Activated T-helper 2 cell treated with anti-CD3 and anti-CD28 coated beads, Interferon-gamma antibody, Interleukin-2, Interleukin-4, amounts not matched to agents 10 μg/mL and 5 μg/mL and 100 μg/mL, durations not matched to agents 14 hours and 24 hours and 36 hours (primary cell): ENCODE data around the gene SMKR1. TPM values are rescaled to one million over a fixed set of nuclear protein-coding genes. Genes with fewer than 3 reads are reported as not detected.

Experiments used
- DNase-seq: peaks from one replicate; pipeline ENCODE4 v3.0.0; 2021; ENCODE audit warnings: low spot score
- H3K27ac Mint-ChIP-seq: one replicate; pipeline ENCODE4 v1.8.0; 2021; ENCODE audit warnings: mixed read lengths
- H3K27me3 Mint-ChIP-seq: one replicate; pipeline ENCODE4 v1.8.0; 2021; ENCODE audit warnings: low read depth, mixed read lengths
- H3K36me3 Mint-ChIP-seq: one replicate; pipeline ENCODE4 v1.8.0; 2021; ENCODE audit warnings: low read depth, mixed read lengths
- H3K4me1 Mint-ChIP-seq: one replicate; pipeline ENCODE4 v1.8.0; 2021; ENCODE audit warnings: low read depth, mixed read lengths
- H3K4me3 Mint-ChIP-seq: one replicate; pipeline ENCODE4 v1.8.0; 2021; ENCODE audit warnings: low read depth, mild to moderate bottlenecking, moderate library complexity, mixed read lengths
- H3K9me3 Mint-ChIP-seq: one replicate; pipeline ENCODE4 v1.8.0; 2021; ENCODE audit warnings: mixed read lengths
- intact Hi-C: fragments of 100-400 bp; cut with micrococcal nuclease; formaldehyde crosslinking; loops from one replicate; pipeline ENCODE4 v1.15.1; 2023
- total RNA-seq: library from RNA; stranded (reverse); gene quantifications from 2 replicates; pipeline ENCODE4 v1.2.3, GENCODE V29; 2022

The SMKR1 gene
- total RNA-seq, 1 donor from 2014 or later, result 4.7 TPM

DNA sequence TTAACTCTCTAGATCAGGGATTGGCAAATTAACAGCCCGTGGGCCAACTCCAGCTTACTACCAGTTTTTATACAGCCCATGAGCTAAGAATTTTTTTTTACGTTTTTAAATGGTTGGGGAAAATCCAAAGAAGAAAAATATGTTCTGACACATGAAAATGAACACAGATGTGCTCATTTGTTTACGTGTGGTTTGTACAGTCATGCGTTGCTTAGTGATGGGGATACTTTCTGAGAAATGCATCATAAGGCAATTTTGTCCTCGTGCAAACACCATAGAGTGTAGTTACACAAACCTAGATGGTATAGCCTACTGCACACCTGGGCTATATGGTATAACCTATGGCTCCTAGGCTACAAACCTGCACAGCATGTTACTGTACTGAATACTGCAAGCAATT is 8.3 kb upstream of the SMKR1 start:
- peak overlapping the region; percentile 72 for H3K27ac Mint-ChIP-seq
- DNase-seq, result peak; percentile 16
- no peaks in the 10 kb centered on the region for H3K27me3 Mint-ChIP-seq
- H3K9me3 Mint-ChIP-seq, result no peaks in the 10 kb centered on the region
- H3K4me1 Mint-ChIP-seq, result peaks cover 44% of the 10 kb centered on the region
- intact Hi-C loops, result loop anchor here (2.0 kb wide), 1 partner anchor 55 kb away; no protein-coding TSS in a partner anchor
- no peak overlapping the region for H3K4me3 Mint-ChIP-seq
- H3K36me3 Mint-ChIP-seq, result peaks cover 33% of the 10 kb centered on the region

GRCh38 chr7:129495987-129496386 is 6.3 kb upstream of the SMKR1 start:
- Mint-ChIP-seq H3K4me1 (peaks cover 49% of the 10 kb centered on the region), H3K27me3 (no peaks in the 10 kb centered on the region), H3K36me3 (peaks cover 19% of the 10 kb centered on the region), H3K9me3 (no peaks in the 10 kb centered on the region), H3K27ac (peak overlapping the region; percentile 59), H3K4me3 (no peak overlapping the region)
- intact Hi-C loops, result loop anchor here (2.0 kb wide), 2 partner anchors 57 to 115 kb away; partner anchors contain the start of gene NRF1
- DNase-seq, result peak; percentile 25

DNA sequence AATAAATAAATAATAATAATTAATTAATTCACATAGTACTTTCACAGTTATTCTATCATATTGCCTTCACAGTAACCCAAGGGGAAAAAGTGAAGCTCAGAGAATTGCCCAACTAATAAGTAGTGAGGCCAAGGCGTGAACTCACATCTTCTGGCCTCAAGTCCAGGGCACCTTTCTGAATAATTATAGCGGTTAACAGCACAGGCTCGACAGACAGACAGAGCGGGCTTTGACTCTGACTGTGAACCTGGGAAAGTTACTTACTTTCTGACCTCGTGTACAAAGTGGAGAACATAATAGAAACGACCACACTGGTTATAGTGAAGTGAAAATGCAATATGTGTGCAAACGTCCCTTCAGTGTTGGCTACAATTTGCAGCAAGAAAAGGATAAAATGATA is 5.7 kb upstream of the SMKR1 start:
- no peak for DNase-seq
- intact Hi-C loops, result loop anchor here (2.0 kb wide), 1 partner anchor 114 kb away; the partner anchor contains the start of gene NRF1
- Mint-ChIP-seq H3K4me1 (peaks cover 55% of the 10 kb centered on the region), H3K4me3 (no peak overlapping the region), H3K27ac (peak overlapping the region; percentile 82), H3K36me3 (peaks cover 13% of the 10 kb centered on the region), H3K27me3 (no peaks in the 10 kb centered on the region), H3K9me3 (no peaks in the 10 kb centered on the region)

- Mint-ChIP-seq H3K4me1 (peaks cover 53% of the 10 kb centered on the region), H3K27ac (peak overlapping the region; percentile 82), H3K27me3 (no peaks in the 10 kb centered on the region), H3K36me3 (peaks cover 10% of the 10 kb centered on the region), H3K4me3 (no peak overlapping the region), H3K9me3 (no peaks in the 10 kb centered on the region)
- DNase-seq, result no peak
- intact Hi-C loops, result loop anchor here (2.0 kb wide), 1 partner anchor 114 kb away; the partner anchor contains the start of gene NRF1
Measured at GRCh38 chr7:129497156-129497555, 5.2 kb upstream of the SMKR1 start.

DNA sequence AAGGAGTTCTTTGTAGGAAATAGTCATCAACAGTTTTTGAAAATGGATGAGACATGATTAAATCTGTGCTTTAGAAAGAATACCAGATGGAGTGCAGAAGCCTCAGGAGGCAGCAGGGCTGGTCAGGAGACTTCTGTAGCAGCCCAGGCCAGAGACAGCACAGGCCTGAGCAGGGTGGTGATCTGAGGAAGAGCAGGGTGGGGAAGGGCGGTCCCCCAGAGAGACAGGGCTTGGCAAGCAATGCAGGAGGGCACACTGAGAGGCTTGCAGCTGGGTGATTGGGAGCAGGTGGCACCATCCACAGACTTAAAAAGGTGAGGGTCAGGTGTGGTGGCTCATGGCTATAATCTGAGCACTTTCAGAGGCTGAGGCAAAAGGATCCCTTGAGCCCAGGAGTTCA is 4.3 kb upstream of the SMKR1 start:
- Mint-ChIP-seq H3K4me3 (no peak overlapping the region), H3K27ac (peak overlapping the region; percentile 21), H3K9me3 (no peaks in the 10 kb centered on the region), H3K27me3 (no peaks in the 10 kb centered on the region), H3K36me3 (peaks cover 3% of the 10 kb centered on the region), H3K4me1 (peaks cover 45% of the 10 kb centered on the region)
- no peak for DNase-seq
- intact Hi-C loops, result no loop called here

DNA sequence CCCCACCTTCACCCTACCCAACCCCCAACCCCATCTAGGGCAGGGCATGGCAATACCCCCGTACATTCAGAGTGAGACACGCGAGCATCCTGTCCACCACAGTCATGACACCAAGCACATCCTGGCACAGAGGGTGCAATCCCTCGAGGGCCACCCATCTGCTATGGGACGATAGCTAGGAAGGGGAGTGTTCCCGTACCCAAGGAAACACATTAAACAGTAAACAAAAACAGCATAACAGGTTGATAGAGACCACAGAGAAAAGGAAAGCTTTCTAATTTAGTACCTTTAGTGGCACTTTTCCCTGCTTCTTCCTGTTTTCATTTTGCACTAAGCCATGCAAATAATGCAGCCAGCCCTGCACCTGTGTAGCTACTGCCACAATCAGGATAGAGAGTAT is 2.3 kb upstream of the SMKR1 start:
- Mint-ChIP-seq H3K36me3 (no peaks in the 10 kb centered on the region), H3K4me1 (peaks cover 38% of the 10 kb centered on the region), H3K27ac (no peak overlapping the region), H3K4me3 (no peak overlapping the region), H3K9me3 (no peaks in the 10 kb centered on the region), H3K27me3 (peaks cover 4% of the 10 kb centered on the region)
- DNase-seq, result no peak
- intact Hi-C loops, result no loop called here

- H3K36me3 Mint-ChIP-seq, result no peaks in the 10 kb centered on the region
- H3K4me1 Mint-ChIP-seq, result peaks cover 18% of the 10 kb centered on the region
- intact Hi-C loops, result loop anchor here (2.0 kb wide), 2 partner anchors 28 to 104 kb away; no protein-coding TSS in a partner anchor
- H3K27me3 Mint-ChIP-seq, result peaks cover 7% of the 10 kb centered on the region
- peak overlapping the region; percentile 82 for H3K4me3 Mint-ChIP-seq
- no peaks in the 10 kb centered on the region for H3K9me3 Mint-ChIP-seq
- peak overlapping the region; percentile 59 for H3K27ac Mint-ChIP-seq
- DNase-seq, result no peak
Measured at GRCh38 chr7:129502708-129503685, 666 bp downstream of the SMKR1 start.

GRCh38 chr7:129503725-129504124 is 1.4 kb downstream of the SMKR1 start:
- intact Hi-C loops, result loop anchor here (2.0 kb wide), 2 partner anchors 27 to 103 kb away; no protein-coding TSS in a partner anchor
- Mint-ChIP-seq H3K4me3 (peak overlapping the region; percentile 82), H3K4me1 (peaks cover 18% of the 10 kb centered on the region), H3K27me3 (peaks cover 7% of the 10 kb centered on the region), H3K36me3 (no peaks in the 10 kb centered on the region), H3K27ac (peak overlapping the region; percentile 59), H3K9me3 (no peaks in the 10 kb centered on the region)
- no peak for DNase-seq

DNA sequence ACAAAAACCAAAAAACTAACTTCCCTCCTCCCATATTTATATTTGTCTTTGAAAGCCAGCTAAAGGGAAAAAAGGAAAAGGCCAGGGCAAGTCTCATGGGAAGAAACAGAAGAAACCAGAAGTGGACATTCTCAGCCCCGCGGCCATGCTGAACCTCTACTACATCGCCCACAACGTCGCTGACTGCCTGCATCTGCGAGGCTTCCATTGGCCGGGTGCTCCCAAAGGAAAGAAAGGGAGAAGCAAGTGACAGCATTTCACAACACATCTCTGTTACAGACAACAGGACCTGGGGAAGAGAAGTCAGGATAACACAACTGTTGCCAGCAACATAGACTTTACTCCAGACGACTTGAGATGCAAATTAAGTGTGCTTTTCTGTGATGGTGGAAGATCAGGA is 9.9 kb downstream of the SMKR1 start:
- DNase-seq, result no peak
- Mint-ChIP-seq H3K27me3 (no peaks in the 10 kb centered on the region), H3K9me3 (no peaks in the 10 kb centered on the region), H3K4me1 (no peaks in the 10 kb centered on the region), H3K36me3 (no peaks in the 10 kb centered on the region), H3K27ac (no peak overlapping the region), H3K4me3 (no peak overlapping the region)
- intact Hi-C loops, result no loop called here

- no peak for DNase-seq
- Mint-ChIP-seq H3K9me3 (no peaks in the 10 kb centered on the region), H3K36me3 (no peaks in the 10 kb centered on the region), H3K27ac (no peak overlapping the region), H3K4me1 (no peaks in the 10 kb centered on the region), H3K4me3 (no peak overlapping the region), H3K27me3 (peaks cover 2% of the 10 kb centered on the region)
- intact Hi-C loops, result no loop called here
Measured at GRCh38 chr7:129513546-129513945, 11.2 kb downstream of the SMKR1 start.

DNA sequence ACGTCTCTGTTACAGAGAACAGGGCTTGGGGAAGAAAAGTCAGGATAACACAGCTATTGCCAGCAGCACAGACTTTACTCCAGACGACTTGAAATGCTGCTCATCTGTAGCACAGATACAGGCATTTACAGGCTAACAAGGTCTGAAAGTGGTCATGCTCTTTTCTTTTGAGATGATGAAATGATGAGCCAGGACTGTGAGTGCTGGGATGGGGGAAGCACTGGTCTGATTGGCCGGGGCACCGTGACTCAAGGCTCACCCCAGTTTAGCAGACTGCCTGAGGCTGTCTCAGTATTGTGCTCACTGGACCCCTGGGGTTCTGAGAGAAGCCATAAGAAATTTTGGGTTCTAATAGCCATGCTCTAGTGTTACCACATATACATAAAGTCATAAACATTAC is 12.4 kb downstream of the SMKR1 start:
- Mint-ChIP-seq H3K27ac (no peak overlapping the region), H3K9me3 (no peaks in the 10 kb centered on the region), H3K36me3 (no peaks in the 10 kb centered on the region), H3K4me1 (no peaks in the 10 kb centered on the region), H3K27me3 (peaks cover 4% of the 10 kb centered on the region), H3K4me3 (no peak overlapping the region)
- intact Hi-C loops, result no loop called here
- DNase-seq, result no peak

DNA sequence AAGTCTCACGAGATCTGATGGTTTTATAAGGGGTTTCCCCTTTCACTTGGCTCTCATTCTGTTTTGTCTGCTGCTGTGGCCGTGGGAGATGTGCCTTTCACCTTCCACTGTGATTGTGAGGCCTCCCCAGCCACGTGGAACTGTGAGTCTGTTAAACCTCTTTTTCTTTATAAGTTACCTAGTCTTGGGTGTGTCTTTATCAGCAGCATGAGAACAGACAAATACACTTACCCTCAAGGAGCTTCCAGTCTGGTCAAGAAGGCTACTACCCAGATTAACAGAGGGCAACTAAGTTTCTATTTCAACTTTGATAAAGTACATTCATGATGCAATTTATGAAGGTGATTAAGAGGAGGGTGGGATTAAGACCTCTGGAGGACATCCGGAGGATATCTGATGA is 13.1 kb downstream of the SMKR1 start:
- Mint-ChIP-seq H3K4me1 (no peaks in the 10 kb centered on the region), H3K4me3 (no peak overlapping the region), H3K27me3 (peaks cover 7% of the 10 kb centered on the region), H3K9me3 (no peaks in the 10 kb centered on the region), H3K27ac (no peak overlapping the region), H3K36me3 (no peaks in the 10 kb centered on the region)
- intact Hi-C loops, result no loop called here
- DNase-seq, result no peak

DNA sequence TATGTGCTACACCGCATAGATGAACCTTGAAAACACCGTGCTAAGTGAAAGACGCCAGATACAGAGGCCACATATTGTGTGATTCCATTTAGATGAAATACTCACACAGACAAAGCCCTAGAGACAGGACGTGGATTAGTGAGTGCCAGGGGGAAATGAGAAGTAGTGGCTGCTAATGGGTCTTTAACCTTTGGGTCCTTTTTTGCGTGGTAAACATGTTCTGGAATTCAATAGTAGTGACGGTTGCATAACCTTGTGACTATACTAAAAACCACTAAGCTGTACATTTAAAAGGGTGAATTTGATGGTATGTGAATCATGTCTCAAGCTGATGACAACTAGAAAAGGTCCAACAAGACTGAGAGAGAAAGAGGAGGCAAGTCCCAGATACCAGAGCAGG is 15.6 kb downstream of the SMKR1 start:
- H3K27me3 Mint-ChIP-seq, result peaks cover 16% of the 10 kb centered on the region
- intact Hi-C loops, result no loop called here
- H3K27ac Mint-ChIP-seq, result no peak overlapping the region
- H3K4me3 Mint-ChIP-seq, result no peak overlapping the region
- no peaks in the 10 kb centered on the region for H3K9me3 Mint-ChIP-seq
- H3K4me1 Mint-ChIP-seq, result no peaks in the 10 kb centered on the region
- no peaks in the 10 kb centered on the region for H3K36me3 Mint-ChIP-seq
- no peak for DNase-seq
